HG03060 (cell line): ENCODE measurements around the gene ENOX2.

Source experiments
- ATAC-seq: cut with Tn5 transposase; IDR thresholded peaks from one replicate; pipeline ENCODE4 v1.9.1; 2021; ENCODE audit warnings: low read depth, moderate number of reproducible peaks; ENCODE audit not compliant: unreplicated experiment

ENOX2 gene

DNA sequence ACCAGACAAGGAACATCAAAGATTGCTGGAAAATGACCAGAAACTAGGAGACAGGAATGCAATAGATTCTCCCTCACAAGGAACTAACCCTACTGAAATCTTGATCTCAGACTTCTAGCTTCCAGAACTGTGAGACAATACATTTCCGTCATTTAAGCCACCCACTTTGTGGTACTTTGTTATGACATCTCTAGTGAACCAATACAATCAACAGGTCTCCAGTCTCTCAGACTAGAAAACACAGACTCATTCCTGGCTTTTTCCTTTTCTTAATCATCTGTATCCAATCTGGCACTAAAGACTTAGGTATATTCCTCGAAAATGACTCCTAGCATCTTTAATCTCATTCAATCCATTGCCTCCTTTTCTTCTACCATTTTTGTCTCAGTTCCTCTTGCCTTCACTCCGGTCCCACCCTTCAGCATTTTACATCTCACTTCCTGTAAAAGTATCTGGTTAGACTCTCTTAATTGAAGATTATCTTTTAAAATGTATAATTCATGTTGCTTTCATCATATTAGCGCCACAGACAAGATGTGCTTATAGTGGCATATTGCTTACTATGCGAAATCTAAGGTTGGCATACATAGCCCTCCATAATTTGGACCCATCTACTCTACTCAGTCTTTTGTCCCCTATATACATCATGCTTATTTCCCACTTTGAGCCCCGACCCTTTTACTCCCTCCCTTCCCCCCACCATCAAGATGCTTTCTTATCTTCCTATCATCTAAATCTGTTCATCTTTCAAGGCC lies 250.0 kb downstream of the ENOX2 start:
- no peak for ATAC-seq

DNA sequence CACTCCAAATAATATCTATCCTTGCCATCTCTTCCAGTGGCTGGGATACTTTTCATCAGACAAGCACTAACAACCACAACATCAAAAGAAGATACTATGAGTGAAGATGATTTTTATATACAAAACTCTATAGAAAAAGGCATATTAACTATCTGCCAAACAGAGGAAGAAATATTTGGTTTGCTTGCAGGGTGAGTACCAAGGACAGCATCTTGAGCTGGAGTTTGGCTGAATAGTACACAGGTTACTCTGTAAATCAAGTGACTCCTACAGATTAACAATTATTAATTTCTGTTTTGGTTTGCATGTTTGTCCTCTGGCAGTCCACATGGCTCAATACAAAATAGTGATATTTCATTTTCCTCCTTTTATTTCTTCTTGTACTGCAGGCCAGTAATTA lies 253.3 kb downstream of the ENOX2 start:
- ATAC-seq, result no peak

DNA sequence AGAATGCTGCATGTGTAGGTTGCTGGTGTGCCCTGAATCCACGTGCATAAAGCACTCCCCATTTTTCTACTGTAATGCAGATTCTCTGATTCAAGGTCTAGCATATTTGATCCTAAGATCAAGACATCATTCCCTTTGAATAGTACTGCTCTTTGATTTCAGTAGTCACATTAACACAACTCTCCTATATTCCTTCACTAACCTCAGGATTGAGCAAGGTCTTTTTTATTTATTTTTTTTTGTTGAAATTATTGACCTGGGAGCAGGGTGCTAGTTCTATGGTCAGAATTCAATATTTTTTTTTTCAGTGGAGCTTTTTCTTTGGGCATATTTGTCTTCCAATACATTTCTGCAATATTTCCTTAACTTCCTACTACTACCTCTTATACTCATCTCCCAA lies 255.5 kb downstream of the ENOX2 start:
- no peak for ATAC-seq

DNA sequence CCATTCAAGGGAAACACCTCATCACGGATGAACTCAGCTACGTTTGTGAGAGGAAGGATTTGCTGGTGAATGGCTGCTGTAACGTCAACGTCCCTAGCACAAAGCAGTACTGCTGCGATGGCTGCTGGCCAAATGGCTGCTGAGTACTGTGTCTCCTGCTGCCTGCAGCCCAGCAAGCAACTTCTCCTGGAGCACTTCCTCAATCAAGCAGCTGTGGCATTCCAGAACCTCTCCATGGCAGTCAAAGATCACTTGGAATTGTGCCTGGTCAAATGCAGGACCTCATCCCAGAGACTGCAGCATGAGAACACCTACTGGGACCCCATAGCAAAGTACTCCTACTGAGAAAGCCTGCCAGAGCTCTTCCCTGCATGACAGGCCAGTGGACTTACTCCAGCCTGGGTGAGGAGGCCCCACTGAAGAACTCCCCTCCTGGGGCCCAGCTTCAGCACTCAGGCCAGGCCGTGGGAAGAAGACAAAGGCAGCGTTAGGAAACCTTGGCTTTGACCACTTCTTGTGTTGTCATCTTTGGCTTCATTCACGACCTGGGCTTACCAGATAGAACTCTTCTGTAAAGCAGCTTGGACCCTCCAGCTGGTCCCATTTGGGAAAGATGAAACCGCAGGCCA lies 256.9 kb downstream of the ENOX2 start:
- ATAC-seq, result no peak

DNA sequence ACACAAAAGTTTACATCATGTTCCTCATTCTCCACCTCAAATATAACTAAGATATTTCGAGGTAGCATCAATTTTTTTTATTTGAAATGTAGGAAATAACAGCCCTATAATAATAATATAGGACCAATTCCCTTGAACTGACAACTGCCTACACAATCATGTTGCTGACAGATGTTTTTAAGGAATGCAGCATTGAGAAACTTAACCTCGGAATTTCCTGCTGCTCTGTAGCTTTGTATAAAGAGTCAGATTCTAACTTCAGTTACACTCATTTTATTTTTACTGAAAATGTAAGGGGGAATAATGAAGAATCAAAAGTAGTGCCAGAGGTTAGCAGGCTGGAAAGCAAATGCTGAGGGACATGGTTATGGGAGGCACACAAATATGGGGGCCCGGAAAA lies 265.4 kb downstream of the ENOX2 start:
- no peak for ATAC-seq

DNA sequence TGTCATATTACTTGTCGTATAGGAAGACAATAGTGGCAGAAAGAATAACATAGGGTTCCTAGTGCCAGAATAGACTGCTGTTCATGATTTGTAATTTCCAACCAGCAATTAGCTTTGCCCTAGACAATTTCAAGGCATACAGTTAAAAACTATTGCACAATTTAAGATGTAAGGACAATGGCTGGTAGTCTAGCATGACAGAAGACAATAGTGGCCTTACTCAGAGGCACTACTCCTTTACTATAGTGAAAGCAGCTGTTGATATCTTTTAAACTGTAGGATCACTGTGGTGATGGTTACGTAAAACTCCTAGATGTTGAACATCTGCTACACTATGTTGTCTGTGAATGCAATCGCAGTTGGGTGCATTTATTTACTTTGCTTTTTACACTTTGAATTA lies 266.7 kb downstream of the ENOX2 start:
- no peak for ATAC-seq

DNA sequence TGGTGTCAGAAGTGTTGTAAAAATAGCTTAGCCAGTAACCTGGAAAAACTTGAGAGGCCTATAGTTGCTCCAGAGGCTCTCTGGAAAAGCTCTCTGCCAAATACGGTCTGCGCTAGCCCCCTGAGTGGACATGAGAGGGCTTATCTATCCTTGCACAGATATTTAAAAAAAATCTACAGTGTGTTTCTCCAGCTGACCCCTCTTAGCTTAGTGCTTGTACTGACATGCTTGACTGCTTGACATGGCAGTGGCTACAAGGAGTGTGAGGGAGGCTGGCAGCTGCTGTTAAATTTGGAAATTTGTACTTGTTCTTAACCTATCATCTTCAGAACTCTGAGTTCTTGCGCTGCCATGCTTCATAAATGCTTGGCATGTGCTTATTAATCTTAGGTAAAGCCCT lies 272.0 kb downstream of the ENOX2 start:
- no peak for ATAC-seq

DNA sequence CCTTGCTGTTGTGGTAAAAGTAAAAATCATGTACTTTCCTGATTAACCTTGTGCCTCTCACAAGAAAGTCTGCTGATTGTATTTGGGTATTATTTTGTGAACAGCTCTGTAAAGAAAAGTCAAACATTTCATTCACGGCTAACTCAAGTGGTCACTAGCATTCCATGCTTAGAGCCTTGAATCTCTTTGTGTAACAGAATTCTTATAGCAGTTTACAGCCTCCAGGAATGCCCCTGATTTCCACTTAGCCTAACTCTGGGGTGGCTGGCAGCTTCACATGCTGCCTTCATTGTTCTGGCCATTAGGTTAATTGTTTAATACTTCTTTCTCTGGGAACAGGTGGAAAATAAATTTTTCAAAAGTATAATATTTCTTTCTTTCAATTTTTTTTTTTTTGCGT lies 274.5 kb downstream of the ENOX2 start:
- ATAC-seq, result no peak

DNA sequence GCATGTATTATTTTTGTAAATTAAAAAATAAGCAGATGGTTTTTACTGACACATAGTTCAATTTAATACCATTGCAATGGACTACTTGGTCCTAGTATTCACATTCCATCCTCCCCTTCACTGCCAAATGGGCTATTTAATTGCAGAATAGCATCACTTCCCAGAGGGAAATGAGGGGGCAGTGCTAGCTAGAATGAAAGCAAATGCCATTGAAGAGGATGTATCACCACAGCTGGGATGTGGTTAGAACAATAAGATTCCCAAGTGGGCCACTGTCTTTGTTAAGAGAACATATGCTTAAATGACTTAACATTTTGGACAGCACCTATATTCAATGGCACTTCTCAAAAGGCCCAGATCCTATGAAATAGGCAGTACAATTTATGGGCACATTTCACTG lies 276.5 kb downstream of the ENOX2 start:
- ATAC-seq, result no peak

DNA sequence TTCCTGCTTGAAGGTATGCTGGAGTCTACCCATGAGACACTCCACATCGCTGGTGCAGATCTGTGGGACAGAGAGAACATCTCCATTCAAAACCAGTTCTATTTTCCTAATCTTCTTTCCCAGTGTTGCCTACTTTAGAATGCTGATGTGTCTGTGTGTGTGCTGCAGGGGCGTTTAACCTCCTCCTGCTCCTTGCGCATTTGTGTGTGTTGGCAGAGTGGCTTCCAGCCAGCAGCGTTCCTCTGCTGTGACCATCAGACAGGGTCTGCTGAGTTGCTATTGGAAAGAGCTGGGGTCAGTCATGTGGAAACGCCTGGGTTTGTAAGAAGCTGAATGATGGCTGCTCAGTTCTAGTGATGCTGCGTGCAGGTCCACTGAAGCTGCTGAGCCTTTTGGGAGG lies 277.6 kb downstream of the ENOX2 start:
- no peak for ATAC-seq

DNA sequence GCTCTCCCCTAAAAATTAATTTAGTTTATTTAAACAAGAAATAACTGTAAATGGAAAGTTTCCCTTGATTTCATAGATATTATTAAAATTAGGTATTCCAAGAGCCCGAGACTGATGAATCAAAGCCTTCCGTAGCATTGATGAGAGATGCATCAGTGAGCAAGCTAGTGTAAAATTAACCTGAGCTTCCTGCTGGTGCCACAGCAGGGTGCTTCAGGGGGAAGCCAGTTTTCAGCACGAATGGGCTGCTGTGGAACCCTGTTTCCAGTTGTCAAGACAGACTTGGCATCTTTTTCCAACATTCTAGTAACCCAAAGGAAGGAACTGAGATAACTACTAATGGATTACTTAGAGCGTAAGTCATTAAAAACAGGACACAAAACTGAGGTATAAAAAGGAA lies 279.5 kb downstream of the ENOX2 start:
- ATAC-seq, result no peak

DNA sequence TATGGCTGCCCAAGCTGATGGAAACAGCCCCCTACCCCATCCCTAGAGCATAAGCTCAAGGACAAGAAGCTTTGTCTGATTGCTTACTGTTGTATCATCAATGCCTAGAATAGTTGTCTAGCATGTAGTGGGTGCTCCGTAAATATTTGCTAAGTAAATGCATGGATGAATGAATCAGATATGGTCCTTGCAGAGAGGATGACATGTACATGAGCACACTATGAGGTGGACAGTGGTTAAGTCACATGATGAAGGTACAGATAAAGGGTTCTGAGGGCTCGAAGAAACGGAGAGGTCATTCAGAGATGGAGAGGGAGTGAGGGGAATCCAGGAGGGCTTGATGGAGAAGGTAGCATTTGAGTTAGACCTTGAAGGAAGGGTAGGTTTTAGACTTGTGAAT lies 287.1 kb downstream of the ENOX2 start:
- ATAC-seq, result no peak

DNA sequence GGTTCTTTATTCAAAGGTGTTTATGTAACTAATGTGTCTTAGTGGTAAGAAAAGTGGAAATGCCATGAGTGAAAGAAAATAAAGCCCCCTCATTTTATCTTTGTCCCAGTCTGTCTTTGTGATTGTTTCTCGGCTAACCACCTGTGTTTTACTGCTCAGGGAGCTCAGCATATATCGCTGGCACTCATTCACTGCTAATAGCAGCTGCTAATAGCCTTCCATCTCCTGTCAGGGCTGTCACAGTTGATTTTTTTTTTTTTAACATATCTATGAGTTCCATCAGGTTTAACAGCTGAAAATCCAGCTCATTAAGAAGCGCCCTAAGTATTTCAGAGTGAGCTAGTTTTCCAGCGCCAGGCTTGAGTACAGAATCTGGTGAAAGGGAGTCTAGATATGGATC lies 295.6 kb downstream of the ENOX2 start:
- ATAC-seq, result no peak

DNA sequence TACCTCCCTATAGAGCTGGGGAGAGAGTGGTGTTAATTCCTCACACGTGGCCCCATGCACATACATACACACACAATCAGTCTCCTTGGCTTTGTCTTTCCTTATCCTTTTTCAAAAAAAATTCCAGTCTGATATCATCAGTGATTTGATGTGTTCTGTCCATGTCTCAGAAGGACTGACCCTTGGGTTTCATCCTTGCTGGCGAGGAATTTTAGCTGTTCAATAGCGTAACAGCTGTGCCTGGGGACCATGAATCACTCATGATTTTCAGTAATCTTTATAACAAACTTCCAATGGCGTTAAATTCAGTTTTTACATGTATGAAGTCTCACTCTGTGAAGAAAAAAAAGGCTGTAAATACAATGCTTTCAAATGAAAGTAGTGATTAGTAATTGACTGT lies 296.6 kb downstream of the ENOX2 start:
- ATAC-seq, result no peak

DNA sequence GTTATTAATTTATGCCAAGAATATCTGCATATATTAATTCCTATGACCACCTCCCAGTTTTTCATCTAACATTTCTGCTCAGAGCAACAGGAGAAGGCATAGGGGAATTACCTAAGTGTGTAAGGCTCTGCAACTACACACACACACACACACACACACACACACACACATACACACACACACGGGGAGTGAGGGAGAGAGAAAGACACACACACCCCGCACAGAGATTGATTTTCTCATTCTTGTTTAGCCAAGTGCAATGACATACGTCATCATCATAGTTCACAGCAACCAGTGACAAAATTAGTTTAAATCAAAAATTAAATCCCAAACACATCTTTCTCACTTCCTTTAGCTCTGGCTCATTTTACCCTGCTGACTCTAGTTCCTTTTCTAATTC lies 298.1 kb downstream of the ENOX2 start:
- ATAC-seq, result no peak

DNA sequence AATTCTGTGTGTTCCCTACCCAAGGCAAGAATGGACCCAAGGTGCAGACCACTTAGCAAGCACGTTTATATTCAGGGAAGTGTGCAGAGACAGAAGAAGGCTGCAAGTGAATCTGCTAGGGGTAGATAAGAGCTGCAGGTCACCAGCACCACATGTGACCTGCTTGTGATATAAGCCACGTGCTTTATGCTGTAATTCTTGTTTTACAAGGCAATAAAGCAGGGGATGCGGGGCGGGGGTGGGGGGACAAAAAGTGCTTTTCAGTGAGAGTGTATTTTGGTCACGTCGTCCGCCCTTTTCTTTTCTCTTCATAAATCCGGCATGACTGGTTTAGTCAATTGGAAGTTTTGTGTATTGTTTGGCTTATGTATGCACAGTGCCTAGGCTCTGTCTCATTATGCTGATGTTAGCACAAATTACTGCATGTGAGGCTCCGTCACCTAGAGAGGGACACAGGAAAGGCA lies 308.5 kb downstream of the ENOX2 start:
- no peak for ATAC-seq

DNA sequence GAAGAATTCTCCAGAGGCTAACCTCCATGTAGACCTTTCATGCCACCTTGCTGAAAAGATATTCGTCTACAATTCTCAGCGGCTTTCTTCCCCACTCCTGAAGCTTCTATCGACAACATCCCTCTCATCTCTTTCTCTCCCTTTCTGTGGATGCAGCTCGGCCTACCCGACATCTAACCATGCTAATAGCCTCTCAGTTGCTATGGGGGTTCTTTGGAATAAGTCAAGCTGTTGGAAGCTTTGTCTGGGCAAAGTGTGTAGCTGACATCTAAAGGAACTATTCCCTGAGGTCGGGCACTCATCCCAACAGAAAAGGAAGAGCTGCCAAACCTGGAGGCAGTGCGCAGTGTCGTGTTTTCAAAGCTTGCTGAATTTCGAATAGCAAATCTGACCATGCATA lies 309.1 kb downstream of the ENOX2 start:
- ATAC-seq, result no peak

DNA sequence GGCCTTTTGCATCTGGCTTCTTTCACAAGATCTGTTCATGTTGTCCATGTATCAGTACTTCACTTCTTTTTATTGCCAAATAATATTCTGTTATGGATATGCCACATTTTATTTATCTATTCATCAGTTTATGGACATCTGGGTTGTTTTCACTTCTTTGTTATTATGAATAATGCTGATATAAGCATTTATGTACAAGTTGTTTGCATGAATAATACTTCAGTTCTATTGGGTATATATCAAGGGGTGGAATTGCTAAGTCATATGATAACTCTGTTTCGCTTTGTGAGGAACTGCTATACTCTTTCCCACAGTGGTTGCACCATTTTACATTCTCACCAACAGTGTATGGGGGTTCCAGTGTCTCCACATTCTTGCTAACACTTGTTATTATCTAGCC lies 310.8 kb downstream of the ENOX2 start:
- no peak for ATAC-seq

DNA sequence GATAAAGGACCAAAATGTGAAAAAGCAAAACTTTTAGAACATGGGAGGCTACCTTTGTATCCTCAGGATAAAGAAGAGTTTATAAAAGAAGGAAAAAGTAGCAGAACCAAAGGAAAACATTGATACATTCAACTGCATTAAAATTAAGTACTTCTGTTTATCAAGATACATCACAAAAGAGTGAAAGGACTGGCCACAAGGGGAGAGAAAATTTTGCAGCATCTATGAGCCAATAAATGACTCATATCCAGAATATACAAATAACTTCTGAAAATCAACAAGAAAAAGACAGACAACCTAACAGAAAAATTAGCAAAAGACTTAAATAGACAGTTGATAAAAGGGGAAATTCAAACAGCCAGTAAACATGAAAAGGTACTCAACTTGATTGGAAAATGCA lies 324.1 kb downstream of the ENOX2 start:
- ATAC-seq, result no peak

DNA sequence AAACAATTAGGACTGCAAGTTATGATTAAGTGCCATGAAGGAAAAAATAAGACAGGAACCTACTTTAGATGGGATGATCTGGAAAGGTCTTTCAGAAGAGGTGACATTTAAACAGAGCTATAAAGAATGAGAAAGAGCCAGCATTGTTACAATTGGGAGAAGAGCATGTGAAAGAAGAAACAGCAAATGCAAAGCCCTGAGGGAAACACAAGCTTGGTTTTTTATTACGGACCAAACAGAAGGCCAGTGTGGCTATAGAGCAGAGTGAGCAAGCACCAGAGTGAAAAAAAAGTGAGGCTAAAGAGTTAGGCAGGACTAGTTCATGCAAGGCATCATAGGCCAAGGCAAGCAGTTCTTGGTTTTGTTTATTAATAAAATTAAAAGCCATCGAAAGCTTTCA lies 325.6 kb downstream of the ENOX2 start:
- ATAC-seq, result no peak

DNA sequence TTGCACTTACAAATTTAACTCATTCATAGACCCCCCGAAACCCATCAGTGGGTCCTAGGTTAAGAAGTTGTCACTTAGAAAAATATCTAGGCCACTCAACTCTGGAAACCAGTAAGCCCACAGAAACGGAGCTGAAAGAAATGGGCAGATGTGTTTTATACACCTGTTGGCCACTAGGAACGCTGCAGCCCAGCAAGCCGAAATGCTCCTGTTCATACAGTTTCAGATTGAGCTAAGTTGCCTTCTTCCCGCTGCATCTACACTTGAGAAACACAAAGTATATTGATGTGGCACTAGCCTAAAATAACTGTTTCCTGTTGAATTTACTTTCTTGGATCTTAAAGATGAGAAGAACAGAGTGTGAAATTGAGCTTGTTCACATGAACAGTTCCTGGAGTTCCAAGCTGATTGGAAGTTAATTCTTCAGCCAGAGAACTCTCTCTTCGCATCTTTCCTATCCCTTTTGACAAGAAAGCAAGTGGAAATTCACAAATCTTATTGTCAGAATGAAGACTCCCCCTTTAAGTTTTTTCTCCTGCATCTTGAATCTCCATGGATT lies 327.1 kb downstream of the ENOX2 start:
- peak; percentile 80 for ATAC-seq
